T-helper 2 cell (primary cell): ENCODE results near the gene FAM131C.

Source experiments
- DNase-seq, 5 experiments: peaks; one replicate each; pipeline versions ENCODE4 v3.0.0 to v3.0.0-alpha.2; 2012 to 2022

FAM131C gene

DNA sequence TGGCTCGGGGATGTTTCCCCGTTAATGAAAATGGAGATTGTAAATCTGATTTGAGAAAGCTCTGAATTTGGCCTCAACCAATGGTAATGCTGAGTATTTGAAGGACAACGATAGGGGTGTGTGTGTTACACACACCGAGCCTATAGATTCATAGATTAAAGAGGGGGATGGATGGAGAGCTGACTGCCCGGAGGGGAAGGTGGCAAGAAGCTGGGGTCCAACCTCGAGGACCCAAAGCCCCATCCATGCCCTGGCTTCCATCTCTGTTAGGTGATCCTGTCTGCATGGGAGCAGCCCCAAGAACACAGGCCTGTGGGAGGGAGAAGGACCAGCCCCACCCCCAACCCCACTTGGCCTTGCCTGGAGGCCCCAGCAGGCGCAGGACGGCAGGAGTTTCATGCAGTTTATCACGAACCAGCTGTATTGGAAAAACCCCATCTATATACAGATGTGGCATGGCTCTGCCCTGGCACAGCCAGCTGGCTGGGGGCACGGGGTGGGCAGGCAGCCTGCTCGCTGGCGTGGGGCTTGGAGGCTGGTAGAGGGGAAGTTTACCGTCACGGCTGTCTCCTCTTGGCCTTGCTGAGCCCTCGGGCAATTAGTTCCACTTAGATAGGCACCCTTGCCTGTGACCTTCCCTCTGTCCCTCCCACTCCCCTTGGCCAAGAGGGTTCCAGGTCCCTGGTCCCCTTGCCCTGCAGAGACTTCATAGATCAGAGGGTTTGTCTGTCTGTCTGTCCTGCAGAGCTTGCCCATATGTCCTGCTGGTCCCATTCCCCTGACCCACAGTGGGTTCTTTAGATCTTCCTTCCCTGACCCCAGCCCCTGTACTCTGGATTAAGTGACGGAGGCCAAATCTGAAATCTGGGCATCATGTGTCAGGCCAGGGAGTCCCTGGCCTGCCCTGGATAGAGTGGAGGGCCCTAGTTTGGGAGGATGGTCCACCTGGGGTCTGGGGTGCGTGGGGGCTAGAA lies 58.7 kb downstream of the FAM131C start:
- DNase-seq: no peak

DNA sequence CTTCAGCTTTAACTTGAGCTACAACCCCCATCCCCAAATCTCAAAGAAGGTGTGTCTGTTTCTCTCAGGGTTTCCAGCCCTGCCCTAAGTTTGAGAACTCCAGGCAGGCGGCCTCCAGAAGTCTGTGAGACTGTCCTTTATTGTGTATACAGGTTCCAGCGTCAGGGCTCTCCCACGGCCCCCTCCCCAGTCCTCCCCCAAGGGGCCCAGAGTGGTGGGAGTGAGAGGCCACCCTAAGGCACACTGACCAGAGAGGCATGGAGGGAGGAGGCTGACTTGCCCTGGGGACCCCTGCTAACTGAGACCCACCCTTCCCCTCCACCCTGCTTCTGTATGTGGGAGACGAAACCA lies 59.6 kb downstream of the FAM131C start:
- no peak for DNase-seq

DNA sequence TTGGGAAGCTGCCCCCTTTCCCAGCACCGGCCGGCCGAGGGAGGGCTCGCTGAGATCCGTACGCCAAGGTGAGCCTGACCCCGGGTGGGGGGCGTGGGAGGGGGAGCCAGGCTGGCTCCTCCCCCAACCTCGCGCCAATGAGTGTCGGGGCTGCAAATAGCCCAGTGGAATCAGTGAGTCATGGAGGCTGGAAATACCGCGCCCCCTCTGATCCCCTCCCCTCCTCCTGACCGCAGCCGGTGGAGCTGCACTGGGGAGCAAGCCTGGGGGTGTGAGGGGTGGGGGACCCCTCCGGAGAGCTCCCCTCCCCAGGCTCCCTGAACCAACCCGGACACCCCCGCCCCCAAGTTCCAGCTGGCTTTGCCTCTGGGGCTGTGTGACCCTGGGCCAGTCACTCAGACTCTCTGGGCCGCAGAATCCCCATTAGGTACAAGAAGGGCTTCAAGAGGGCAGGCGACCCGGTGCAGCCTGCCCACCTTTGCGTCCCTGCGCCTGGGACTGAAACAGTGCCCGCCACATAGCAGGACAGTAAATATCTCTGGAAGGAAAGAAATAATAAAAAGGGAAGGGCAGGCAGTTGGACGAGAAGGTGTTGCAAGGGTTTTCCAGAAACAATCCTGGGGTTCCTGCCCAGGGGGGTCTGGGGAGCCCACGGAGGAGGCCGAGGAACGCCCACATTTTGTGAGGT lies 60.1 kb downstream of the FAM131C start:
- DNase-seq: no peak

DNA sequence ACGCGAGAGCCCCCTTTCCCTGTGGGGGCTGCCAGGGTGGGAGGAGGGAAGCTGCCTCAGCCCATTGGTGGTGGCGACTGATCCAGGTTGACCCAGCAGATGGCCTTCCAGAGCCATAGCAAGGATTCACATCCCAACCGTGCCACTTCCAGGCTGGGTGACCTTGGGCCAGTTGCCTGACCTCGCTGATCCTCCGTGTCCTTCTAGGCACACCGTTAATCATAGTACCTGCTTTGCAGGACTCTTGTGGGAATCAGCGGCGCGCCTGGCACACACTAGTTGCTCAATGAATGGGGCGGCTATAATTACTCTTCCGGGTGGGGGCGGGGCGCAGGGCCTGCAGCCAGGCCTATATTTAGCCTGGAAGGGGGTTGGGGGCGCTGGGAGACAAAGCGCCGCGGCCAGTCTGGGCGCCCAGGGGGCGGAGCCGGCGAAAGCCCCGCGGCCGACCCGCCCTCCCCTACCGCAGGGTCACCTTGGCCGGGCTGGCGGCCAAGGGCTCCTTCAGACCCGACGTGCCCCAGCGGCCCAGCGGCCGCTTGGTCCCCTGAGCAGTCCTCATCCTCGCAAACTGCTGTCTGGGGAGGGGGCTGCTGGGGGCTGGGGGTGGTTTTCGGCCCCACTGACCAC lies 60.7 kb downstream of the FAM131C start:
- peak in 1 of 5 experiments; percentile 32 for DNase-seq

DNA sequence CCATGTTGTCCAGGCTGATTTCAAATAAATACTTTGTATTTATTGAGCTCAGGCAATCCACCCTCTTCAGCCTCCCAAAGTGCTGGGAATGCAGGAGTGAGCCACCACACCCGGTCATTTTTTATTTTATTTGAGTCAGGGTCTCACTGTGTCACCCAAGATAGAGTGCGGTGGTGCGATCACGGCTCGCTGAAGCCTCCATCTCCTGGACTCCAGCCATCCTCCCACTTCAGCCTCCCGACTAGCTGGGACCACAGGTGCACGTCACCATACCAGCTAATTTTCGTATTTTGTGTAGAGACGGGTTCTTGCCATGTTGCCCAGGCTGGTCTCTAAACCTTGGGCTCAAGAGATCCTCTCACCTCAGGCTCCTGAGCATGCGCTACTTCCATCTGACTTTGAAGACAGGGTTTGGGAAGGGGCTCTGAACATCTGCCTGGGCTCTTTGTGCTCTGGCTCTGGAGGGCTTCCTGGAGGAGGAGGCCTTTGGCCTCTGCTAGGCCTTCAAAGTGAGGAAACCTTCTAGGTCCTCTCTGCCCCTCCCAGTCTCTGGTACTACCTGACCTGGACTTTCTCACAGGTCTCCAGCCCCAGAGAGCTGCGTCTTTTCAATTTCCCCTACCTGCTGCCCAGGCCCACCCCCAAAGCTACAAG lies 61.4 kb downstream of the FAM131C start:
- no peak for DNase-seq

DNA sequence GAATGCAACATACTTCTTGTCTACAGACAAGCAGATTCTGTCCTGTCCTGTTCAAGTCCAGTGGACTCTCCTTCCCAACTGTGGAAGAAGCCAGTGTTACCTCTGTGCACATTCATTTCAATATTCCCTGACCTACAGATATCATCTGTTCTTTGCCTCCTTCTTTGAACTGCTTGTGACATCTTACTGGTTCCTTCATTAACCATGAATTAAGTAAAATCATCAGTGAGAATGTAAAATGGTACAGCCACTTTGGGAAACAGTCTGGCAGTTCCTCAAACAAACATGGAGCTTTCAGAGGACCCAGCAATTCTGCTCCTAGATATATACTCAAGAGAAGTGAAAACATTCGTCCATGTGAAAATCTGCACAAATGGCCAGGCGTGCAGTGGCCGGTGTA lies 62.6 kb downstream of the FAM131C start:
- DNase-seq: no peak

DNA sequence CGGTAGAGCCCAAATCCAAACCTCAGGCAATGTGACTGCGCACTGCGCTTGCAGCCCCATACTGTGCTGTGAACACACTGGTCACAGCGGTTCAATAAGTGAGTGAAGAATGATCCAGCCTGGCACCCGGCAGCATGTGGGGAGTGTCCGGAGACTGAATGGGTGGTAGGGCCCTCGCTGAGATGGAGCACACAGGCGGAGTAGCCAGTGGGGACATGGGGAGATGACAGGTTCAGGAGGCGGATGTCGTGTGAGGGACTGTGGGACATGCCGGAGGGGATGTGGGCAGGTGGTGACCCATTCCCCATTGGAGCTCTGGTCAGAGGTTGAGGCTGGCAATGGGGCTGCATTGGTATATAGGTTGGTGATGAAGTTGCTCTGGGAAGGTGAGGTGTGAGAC lies 63.8 kb downstream of the FAM131C start:
- DNase-seq: no peak

DNA sequence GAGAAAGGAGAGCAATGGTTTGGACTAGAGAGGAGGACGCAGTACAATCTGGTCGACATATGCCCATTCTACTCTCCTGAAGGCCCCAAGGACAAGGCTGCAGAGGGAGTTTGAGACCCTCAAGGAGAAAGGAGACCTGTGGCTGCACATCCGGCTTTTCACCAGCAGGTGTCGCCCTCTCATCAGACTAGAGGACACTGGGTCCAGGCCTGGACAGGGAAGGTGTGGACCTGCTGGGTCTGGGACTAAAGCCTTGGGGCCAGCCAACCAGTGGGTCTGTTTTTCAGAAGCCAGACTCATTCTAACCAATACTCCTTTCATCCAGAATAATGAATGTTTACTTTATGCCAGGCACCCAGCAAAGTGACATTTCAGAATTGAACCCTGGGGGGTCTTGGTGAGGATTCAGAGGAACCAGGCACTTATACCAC lies 64.4 kb downstream of the FAM131C start:
- peak; percentile 33 to 63 (median 46) for DNase-seq
